GM04504 (cell line): ENCODE data around the gene CACYBP.

ENCODE experiments used
- DNase-seq: peaks from one replicate; pipeline ENCODE4 v3.0.0-alpha.2; 2012; ENCODE audit warnings: low read depth

CACYBP gene

GRCh38 chr1:174974711-174975119, 25.0 kb upstream of the CACYBP start:
- no peak for DNase-seq

GRCh38 chr1:174975764-174976163, 24.0 kb upstream of the CACYBP start:
- DNase-seq = no peak

DNA sequence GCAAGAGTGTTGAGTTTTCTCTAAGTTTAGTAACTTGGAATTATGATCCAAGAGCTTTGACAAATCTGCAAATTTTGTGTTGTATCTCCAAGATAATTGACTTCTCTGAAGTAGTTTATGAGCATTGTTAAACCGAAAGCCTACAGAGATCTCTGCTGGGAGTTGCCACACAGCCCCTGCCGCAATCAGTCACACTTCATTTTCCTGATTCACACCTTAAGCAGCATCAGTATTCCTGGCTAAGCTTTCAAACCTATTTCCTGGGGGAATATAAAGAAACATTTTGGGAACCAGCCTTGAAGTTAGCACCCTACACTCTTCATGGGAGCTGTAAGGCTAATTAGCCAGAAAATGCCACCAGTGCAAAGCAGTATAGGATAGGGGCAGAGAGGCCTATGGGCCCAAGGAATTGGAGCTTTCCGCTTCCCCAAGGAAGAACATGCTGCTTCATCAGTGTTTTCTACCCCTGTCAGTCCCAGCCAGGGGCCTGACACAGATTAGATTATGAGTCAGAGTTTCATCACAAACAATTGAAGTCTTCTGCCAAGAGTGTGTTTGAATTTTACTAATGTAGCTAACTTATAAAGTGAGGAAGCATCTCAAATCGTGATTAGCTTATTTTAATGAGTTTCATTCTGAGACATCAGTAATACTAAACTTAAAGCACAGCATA, 23.2 kb upstream of the CACYBP start:
- DNase-seq = peak; percentile 40

GRCh38 chr1:174982971-174983689, 16.6 kb upstream of the CACYBP start:
- DNase-seq = no peak

- DNase-seq = no peak
Measured at GRCh38 chr1:174984952-174985351, 14.8 kb upstream of the CACYBP start.

DNA sequence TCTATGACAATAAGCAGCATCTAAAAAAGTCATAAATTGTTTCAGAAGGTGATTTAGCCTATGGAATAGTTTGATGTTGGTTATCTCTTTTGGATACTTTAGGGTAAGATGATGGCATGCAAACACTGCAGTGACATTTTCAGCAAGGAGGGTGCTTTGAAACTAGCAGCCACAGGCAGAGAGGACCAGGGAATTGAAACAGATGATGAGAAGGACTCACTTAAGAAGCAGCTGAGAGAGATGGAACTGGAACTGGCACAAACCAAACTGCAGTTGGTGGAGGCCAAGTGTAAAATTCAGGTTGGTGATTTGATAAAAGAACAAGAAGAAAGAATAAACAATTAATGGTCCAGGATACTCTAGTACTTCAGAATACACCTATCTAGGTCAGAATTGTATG, 11.2 kb upstream of the CACYBP start:
- DNase-seq = no peak

- DNase-seq = no peak
Measured at GRCh38 chr1:174988986-174989385, 10.8 kb upstream of the CACYBP start.

GRCh38 chr1:174989536-174990220, 10.1 kb upstream of the CACYBP start:
- DNase-seq = no peak

GRCh38 chr1:174990382-174990999, 9.3 kb upstream of the CACYBP start:
- no peak for DNase-seq

DNA sequence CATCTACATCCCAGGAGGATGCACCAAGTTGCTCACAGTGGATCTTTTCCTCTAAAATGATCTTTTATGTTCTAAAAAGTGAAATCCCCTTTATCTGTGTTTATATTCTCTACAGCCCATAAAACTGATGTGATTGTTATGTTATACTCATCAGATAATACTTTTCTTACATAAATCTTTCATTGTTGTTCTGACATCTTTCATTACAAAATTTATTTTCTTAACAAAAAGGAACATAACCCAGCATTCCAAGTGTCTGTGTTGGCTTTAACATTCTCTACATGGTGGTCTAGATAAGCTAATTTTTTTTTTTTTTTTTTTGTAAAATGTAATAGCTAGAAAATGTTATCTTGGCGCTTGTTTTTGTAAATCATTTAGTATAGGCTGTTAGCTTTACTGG, 8.3 kb upstream of the CACYBP start:
- no peak for DNase-seq

- no peak for DNase-seq
Measured at GRCh38 chr1:174995121-174995520, 4.6 kb upstream of the CACYBP start.

- DNase-seq = no peak
Measured at GRCh38 chr1:174995916-174996315, 3.8 kb upstream of the CACYBP start.

DNA sequence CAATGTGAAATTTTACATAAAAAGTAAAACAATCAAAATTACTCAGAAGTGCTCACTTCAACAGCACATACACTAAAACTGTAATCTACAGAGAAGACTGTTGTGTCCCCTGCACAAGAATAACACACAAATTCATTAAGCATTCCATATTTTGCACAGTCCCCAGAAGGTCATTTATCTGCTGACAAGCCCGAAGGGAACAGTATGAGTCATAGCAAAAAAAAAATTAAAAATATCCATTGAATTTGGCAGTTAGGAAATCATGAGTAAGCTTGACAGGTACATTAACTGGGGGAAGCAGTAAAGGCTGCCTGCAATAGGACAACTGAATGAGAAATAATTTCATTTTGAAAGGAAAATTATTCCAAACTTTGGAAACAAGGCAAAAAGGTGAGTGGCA, 3.3 kb upstream of the CACYBP start:
- DNase-seq = no peak

- DNase-seq = no peak
Measured at GRCh38 chr1:174997041-174997440, 2.7 kb upstream of the CACYBP start.

DNA sequence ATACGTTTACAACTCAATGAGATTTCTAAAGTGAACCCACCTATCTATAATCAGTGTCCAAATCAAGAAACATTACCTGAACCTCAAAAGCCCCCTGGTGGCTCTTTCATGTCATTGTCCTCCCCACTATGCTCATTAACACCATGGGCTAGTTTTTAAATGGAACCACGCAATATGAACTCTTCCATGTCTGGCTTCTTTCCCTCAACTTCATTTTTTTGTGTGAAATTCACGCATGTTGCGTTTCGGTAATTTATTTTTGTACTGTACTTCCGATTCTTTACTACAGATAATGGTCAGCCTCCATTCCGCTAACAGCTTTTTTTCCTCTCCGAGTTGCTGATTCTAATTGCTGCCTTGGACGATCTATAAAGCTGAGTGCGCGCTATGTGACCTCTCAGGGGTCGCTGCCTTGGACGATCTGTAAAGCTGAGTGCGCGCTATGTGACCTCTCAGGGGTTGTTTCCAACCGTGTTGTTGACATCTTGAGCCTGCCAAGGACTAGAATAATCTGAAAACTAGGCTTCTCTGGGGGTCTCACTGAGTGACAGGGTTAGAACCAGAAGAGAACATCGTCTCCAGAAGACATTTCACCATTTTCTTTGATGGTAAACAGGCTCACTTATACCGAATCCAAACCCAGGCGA, 1.1 kb upstream of the CACYBP start:
- DNase-seq = no peak

GRCh38 chr1:174999216-174999935, 371 bp upstream of the CACYBP start:
- DNase-seq = peak; percentile 99

DNA sequence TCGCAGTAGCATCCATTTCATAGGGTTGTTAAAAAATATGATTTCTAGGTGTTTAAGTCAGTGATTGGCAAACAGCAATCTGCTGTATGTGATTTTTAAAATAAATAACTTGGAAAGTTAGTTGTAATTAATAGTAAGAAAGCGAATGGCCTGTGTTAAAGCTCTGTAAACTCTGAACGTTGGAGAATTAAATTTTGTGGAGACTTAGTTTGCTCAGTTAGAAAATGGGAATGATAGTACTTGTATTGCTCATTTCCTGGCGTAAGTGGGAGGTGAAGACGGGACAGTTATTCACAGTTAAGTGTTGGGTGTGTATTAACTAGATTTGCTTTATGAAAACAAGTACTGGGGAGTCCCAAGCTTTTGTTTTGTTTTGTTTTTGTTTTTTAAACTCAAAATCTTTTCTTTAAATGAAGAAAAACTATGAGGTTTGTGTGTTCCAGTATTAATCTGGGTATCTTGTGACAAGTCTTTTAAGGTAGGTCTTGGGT, 995 bp downstream of the CACYBP start:
- DNase-seq = no peak

GRCh38 chr1:175002910-175003517, 3.3 kb downstream of the CACYBP start:
- no peak for DNase-seq

- DNase-seq = no peak
Measured at GRCh38 chr1:175003521-175003920, 3.8 kb downstream of the CACYBP start.

DNA sequence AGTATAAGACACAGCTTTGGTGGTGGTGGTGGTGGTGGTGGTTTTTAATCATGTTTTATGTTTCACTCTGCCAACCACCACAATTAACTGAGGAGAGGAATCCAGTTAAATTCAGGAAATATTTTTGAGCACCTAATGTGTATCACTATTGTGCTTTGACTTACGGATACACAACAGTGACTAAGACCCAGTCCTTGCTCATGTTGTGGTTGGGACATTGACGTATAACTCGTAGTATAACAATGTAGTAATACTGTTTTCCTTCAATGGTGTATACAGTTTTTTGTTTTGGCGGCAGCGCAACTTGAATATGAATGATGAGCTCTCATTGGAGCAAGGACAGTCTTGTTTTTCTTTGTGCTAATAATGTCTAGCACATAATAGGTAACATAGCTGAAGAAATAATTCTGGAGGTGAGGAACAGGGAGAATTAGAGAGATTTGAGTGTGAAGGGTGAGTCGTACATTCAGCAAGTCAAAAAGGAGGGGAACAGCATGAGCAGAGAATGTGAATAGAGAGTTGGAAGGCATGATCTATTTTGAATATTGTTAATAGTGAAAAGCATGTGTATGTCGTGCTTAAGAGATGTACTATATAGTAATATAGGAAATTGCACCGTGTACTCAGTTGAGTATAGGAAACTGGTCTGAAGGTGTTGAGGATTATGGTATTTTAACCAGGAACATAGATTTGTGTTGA, 5.5 kb downstream of the CACYBP start:
- DNase-seq = no peak
